Sigmoid colon (tissue), 7 donors: Measurements from ENCODE around the gene PNMA6E. TPM values are rescaled to one million over a fixed set of nuclear protein-coding genes. Genes with fewer than 3 reads are reported as not detected.

Source experiments
- DNase-seq: peaks from one replicate; pipeline ENCODE4 v3.0.0-alpha.2; 2019
- H3K27ac ChIP-seq, 4 donors: fragments of 200-600 bp; sonication (generic); one replicate each; pipeline ENCODE4 v1.5.1; 2016 to 2019; ENCODE audit warnings: mild to moderate bottlenecking in 1 of 4
- H3K27me3 ChIP-seq, 3 donors: fragments of 200-600 bp; sonication (generic); one replicate each; pipeline ENCODE4 v1.5.1; 2019; ENCODE audit warnings: mild to moderate bottlenecking in 1 of 3
- H3K36me3 ChIP-seq, 4 donors: fragments of 200-600 bp; sonication (generic); one replicate each; pipeline ENCODE4 v1.5.1; 2016 to 2019
- H3K4me1 ChIP-seq, 4 donors: fragments of 200-600 bp; sonication (generic); one replicate each; pipeline ENCODE4 v1.5.1; 2017 to 2019
- H3K4me3 ChIP-seq, 4 donors: fragments of 200-600 bp; sonication (generic); one replicate each; pipeline ENCODE4 v1.5.1; 2017 to 2019; ENCODE audit warnings: mild to moderate bottlenecking in 2 of 4, moderate library complexity in 1 of 4
- H3K9me3 ChIP-seq, 4 donors: fragments of 200-600 bp in 3 of 4; sonication (generic) in 3 of 4; one replicate each; pipeline versions ENCODE4 v1.5.1 to v1.6.1; 2013 to 2019
- EP300 ChIP-seq, 4 donors: sonication (generic); formaldehyde crosslinking; IDR thresholded peaks; one replicate each; pipeline ENCODE4 v1.6.1; 2017; ENCODE audit warnings: antibody characterized with exemption in 4 of 4
- POLR2A ChIP-seq, 2 donors: fragments of 450-650 bp; IDR thresholded peaks; one replicate each; pipeline ENCODE4 v1.6.1; 2016; ENCODE audit warnings: antibody characterized with exemption in 2 of 2, mild to moderate bottlenecking in 2 of 2, moderate library complexity in 2 of 2
- POLR2AphosphoS5 ChIP-seq, 4 donors: sonication (generic); formaldehyde crosslinking; IDR thresholded peaks; one replicate each; pipeline ENCODE4 v1.6.1; 2017; ENCODE audit warnings: antibody characterized with exemption in 4 of 4
- WGBS, 2 donors: extraction: QIAGEN DNeasy Blood & Tissue Kit; methylation state at CpG; one replicate each; pipeline ENCODE4 v1.1.7; 2013; 5-methylcytosine and 5-hydroxymethylcytosine counted together
- intact Hi-C: fragments of 100-400 bp; cut with DNase I; formaldehyde crosslinking; loops from one replicate; pipeline ENCODE4 v1.15.1; 2023
- polyA plus RNA-seq, 3 donors: library from polyadenylated mRNA; stranded (reverse); fragments of 200-250 nt; gene quantifications; one replicate each; pipeline ENCODE4 v1.2.3, GENCODE V29; 2013
- total RNA-seq, 4 donors: library from RNA; depleted of rRNA; stranded (reverse); fragments of >200 nt; gene quantifications; one replicate each; pipeline ENCODE4 v1.1.0, GENCODE V29; 2016
- TF ChIP-seq, protein P1 (sequence below), 4 experiments: fragments of 450-650 bp in 3 of 4; fragments of 200-600 bp in 1 of 4; IDR thresholded peaks; one replicate each; pipeline ENCODE4 v1.5.1; 2016 to 2019; ENCODE audit warnings: antibody characterized with exemption in 4 of 4, mild to moderate bottlenecking in 3 of 4, moderate library complexity in 2 of 4
- donor health status: healthy with polysubstance abuse.
- donor health status: Bipolar disorder and iron deficiency.
- donor health status: healthy.

Gene PNMA6E
- total and polyA plus RNA-seq, 7 donors, result not detected

DNA sequence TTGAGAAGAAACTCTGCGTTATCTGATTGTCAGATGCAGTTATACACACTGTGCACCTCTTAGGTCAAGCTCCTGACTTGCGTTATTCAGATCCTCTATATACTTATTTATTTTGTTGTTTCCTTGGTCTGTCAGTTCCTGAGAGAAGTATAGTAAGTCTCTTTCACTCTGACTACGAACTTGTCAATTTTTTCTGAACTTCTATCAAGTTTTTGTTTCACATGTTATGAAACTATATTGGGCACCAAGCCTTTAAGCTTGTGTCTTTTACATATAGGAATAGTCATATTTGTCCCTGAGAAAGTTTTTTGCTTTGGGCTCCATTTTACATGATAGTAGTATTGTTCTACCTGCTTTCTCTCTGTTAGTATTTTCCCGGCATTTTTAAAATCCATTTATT is 35.5 kb downstream of the PNMA6E start:
- Histone ChIP-seq H3K4me3 (no peak overlapping the region), H3K27ac (no peak overlapping the region)
- no peak for TF ChIP-seq POLR2AphosphoS5 (IDR thresholded peaks at IDR 0.05)
- TF ChIP-seq POLR2A (IDR thresholded peaks at IDR 0.05), result no peak
- TF ChIP-seq, protein P1, sequence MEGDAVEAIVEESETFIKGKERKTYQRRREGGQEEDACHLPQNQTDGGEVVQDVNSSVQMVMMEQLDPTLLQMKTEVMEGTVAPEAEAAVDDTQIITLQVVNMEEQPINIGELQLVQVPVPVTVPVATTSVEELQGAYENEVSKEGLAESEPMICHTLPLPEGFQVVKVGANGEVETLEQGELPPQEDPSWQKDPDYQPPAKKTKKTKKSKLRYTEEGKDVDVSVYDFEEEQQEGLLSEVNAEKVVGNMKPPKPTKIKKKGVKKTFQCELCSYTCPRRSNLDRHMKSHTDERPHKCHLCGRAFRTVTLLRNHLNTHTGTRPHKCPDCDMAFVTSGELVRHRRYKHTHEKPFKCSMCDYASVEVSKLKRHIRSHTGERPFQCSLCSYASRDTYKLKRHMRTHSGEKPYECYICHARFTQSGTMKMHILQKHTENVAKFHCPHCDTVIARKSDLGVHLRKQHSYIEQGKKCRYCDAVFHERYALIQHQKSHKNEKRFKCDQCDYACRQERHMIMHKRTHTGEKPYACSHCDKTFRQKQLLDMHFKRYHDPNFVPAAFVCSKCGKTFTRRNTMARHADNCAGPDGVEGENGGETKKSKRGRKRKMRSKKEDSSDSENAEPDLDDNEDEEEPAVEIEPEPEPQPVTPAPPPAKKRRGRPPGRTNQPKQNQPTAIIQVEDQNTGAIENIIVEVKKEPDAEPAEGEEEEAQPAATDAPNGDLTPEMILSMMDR (IDR thresholded peaks at IDR 0.05), result no peak
- no peak for TF ChIP-seq EP300 (IDR thresholded peaks at IDR 0.05)

DNA sequence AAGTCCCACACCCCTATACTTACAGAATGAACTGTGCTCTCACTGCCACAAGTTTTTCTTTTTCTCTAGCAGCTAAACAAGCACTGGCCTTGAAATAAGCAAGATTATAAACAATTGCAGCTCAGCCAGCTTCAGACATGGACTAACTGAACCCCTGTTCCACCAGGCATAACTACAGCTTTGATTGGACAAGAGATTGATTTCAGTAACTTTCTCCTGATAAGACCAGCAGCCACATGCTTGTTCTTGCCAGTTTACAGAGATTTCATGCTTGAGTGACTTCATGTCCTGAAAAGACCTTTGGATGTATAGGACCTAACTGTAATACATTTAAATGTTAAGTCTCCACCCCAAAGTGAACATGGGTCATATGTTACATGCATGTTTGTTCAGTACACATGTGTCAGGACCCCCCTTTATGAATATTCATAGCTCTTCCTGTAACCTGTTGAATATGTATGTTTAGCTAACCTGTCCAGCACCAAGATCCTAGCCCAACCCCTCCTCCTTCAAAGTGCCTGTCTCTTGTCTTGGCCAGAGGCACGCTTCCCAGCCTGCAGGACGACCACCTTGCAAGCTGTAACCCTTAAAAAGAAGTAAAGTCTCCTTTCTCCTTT is 39.3 kb downstream of the PNMA6E start:
- no peak for TF ChIP-seq POLR2AphosphoS5 (IDR thresholded peaks at IDR 0.05)
- TF ChIP-seq, protein P1 (IDR thresholded peaks at IDR 0.05), result no peak
- no peak for TF ChIP-seq POLR2A (IDR thresholded peaks at IDR 0.05)
- no peak for TF ChIP-seq EP300 (IDR thresholded peaks at IDR 0.05)
- no peak for DNase-seq
- Histone ChIP-seq H3K4me3 (no peak overlapping the region), H3K36me3 (no peaks in the 10 kb centered on the region), H3K9me3 (no peaks in the 10 kb centered on the region), H3K4me1 (no peaks in the 10 kb centered on the region), H3K27me3 (no peaks in the 10 kb centered on the region), H3K27ac (no peak overlapping the region)
- WGBS, 2 donors, result 53 to 66% methylated on average over 2 of the region's 2 CpGs
- intact Hi-C loops, result no loop called here

More for the DNA sequence above, 35.5 kb downstream of the PNMA6E start:
- H3K36me3 ChIP-seq, result no peaks in the 10 kb centered on the region
- no peak for DNase-seq
- H3K9me3 ChIP-seq, result no peaks in the 10 kb centered on the region
- intact Hi-C loops, result no loop called here
- no peaks in the 10 kb centered on the region for H3K27me3 ChIP-seq
- no peaks in the 10 kb centered on the region for H3K4me1 ChIP-seq
- 77 to 84% methylated on average over 4 of the region's 4 CpGs for WGBS, 2 donors

DNA sequence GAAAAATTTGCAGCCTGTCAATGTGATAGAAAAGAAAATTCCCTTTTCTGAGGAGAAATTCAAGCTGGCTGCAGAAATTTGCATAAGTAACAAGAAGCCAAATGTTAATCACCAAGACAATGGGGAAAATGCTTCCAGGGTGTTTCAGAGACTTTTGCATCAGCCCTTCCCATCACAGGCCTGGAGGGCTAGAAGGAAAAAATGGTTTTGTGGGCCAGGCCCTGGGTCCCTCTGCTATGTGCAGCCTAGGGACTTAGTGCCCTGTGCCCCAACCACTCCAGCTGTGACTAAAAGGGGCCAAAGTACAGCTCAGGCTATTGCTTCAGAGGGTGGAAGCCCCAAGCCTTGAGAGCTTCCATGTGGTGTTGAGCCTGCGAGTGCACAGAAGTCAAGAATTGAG is 43.3 kb downstream of the PNMA6E start:
- Histone ChIP-seq H3K4me3 (no peak overlapping the region), H3K27me3 (no peaks in the 10 kb centered on the region), H3K27ac (no peak overlapping the region), H3K4me1 (no peaks in the 10 kb centered on the region), H3K9me3 (no peaks in the 10 kb centered on the region), H3K36me3 (no peaks in the 10 kb centered on the region)
- WGBS, 2 donors, result 94 to 100% methylated on average over 1 of the region's 1 CpG
- no peak for DNase-seq
- intact Hi-C loops, result no loop called here
- TF ChIP-seq POLR2A (IDR thresholded peaks at IDR 0.05) (no peak), EP300 (IDR thresholded peaks at IDR 0.05) (no peak), POLR2AphosphoS5 (IDR thresholded peaks at IDR 0.05) (no peak)
- TF ChIP-seq, protein P1 (IDR thresholded peaks at IDR 0.05), result no peak

DNA sequence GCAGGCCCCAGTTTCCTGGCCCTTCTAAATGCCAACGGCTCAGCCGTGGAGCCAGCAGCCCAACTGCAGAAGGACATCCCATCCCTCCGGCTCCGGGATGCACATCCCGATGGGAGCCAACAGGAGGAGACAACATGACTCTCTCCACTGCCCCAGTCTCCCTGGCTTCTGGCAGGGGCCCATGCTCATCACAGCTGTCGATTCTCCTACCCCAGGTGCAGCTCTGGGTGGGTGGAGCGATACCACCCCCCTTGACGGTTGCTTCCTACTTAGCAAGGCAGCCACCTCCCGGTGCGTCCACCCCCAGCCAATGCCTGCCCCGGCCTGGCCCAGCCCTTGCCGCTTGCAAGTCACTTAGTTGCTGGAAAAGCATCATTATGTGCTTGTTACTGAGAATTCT is 47.7 kb downstream of the PNMA6E start:
- no peaks in the 10 kb centered on the region for H3K4me1 ChIP-seq
- H3K9me3 ChIP-seq, result no peaks in the 10 kb centered on the region
- H3K4me3 ChIP-seq, result no peak overlapping the region
- H3K27ac ChIP-seq, result no peak overlapping the region
- TF ChIP-seq EP300 (IDR thresholded peaks at IDR 0.05) (no peak), POLR2A (IDR thresholded peaks at IDR 0.05) (no peak), POLR2AphosphoS5 (IDR thresholded peaks at IDR 0.05) (no peak)
- TF ChIP-seq, protein P1 (IDR thresholded peaks at IDR 0.05), result no peak
- peaks cover 0 to 16% (median 0%) of the 10 kb centered on the region in 4 donors for H3K36me3 ChIP-seq
- no peak for DNase-seq
- intact Hi-C loops, result no loop called here
- no peaks in the 10 kb centered on the region for H3K27me3 ChIP-seq
- WGBS, 2 donors, result 71 to 74% methylated on average over 12 of the region's 12 CpGs

DNA sequence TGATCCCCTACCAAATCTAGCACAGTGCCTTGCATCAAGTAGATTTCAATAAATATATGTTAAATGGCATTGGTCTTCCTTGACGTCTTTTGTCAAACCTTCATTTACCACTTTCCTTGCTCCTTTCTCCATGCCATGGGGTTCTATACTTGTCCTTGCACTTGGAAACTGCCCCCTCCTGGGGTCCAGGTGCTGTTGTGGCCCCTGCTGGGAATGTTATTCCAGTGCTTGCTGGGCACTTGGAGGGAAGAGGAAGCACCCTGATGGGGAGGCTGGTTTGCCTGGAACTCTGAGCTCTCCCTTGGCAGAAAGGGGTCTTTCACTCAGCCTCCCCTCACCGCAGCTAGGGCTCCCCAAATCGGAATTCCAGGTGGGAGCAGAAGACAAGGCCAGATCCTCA is 48.3 kb downstream of the PNMA6E start:
- Histone ChIP-seq H3K27me3 (no peaks in the 10 kb centered on the region), H3K4me3 (no peak overlapping the region), H3K27ac (no peak overlapping the region), H3K36me3 (peaks cover 0 to 22% (median 0%) of the 10 kb centered on the region in 4 donors), H3K9me3 (no peaks in the 10 kb centered on the region), H3K4me1 (no peaks in the 10 kb centered on the region)
- intact Hi-C loops, result no loop called here
- no peak for DNase-seq
- WGBS, 2 donors, result 74 to 83% methylated on average over 3 of the region's 3 CpGs
- TF ChIP-seq POLR2AphosphoS5 (IDR thresholded peaks at IDR 0.05) (no peak), POLR2A (IDR thresholded peaks at IDR 0.05) (no peak), EP300 (IDR thresholded peaks at IDR 0.05) (no peak)
- TF ChIP-seq, protein P1 (IDR thresholded peaks at IDR 0.05), result no peak
